ENCODE results near the gene RBM20.

The RBM20 gene

DNA sequence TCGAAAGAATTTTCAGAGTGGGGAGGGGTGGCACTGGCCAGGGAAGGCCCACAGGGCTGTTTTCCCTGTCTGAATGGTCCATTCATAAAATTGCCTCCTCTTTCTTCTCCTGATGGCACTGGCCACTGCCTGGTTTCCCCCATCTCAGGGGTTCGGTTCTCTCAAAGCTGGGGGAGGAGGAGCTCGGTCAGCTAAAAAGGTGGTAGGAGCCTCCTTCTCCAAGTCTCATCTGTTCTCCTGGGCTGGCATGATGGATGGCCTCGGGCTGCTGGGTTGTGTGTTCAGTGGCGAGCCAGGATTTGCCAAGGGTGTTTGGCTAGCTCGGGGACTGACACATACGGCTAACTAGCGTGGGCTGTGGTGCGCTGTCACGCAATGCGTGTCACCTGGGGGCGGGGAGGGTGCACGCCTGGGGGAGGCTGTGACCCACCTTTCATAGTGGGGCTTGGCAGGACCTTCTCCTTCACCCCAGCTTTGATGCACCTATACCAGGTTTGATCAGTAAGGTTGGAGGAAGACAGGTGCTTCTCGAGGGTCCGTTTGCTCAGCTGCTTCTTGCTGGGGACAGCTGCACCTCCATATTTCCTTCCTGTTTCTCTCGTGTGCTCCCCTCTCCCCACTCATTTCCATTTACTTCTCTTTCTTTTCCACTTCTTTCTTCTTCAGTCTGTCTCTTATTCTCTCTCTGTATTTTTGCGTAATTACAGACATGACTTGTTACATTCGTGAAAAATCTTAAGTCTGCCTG is 36.3 kb downstream of the RBM20 start:
- H3K4me3 ChIP-seq (ENCODE audit: low read depth, low read length), result no peak overlapping the region
- TF ChIP-seq, protein P1, sequence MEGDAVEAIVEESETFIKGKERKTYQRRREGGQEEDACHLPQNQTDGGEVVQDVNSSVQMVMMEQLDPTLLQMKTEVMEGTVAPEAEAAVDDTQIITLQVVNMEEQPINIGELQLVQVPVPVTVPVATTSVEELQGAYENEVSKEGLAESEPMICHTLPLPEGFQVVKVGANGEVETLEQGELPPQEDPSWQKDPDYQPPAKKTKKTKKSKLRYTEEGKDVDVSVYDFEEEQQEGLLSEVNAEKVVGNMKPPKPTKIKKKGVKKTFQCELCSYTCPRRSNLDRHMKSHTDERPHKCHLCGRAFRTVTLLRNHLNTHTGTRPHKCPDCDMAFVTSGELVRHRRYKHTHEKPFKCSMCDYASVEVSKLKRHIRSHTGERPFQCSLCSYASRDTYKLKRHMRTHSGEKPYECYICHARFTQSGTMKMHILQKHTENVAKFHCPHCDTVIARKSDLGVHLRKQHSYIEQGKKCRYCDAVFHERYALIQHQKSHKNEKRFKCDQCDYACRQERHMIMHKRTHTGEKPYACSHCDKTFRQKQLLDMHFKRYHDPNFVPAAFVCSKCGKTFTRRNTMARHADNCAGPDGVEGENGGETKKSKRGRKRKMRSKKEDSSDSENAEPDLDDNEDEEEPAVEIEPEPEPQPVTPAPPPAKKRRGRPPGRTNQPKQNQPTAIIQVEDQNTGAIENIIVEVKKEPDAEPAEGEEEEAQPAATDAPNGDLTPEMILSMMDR (IDR thresholded peaks at IDR 0.05; ENCODE audit: low read depth, low read length, missing control alignments), result no peak
- DNase-seq (ENCODE audit: low read depth), result no peak

DNA sequence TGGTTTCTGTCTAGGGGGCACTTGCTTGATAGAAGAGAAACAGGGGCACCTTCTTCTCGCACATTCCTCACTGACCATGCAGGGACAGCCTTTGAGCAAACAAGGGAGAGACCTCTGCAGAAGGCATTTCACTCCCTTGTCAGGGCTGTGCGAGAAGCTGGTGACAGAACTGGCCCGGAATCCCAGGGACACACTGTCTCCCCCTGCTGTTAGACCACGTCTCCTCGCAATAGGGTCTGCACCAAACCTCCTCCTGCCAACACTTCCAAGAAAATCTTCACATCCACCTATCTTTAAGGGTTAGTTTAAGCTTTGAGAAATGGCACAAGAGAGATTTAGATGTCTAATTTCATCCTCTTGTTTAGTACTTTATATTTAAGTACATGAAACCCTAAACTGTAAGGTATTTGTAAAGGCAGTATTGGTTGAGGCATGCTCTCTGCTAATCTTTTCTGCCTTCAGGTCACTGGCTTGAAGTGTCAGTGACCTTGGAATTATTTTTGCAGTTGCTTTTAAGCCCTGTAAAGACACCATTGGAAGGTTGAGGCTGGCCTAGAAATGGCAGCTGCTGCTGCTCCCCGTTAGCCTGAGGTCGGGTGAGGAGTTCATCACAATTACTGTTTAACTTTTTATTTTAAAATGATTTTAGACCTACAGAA is 37.0 kb downstream of the RBM20 start:
- TF ChIP-seq, protein P1 (IDR thresholded peaks at IDR 0.05; ENCODE audit: low read depth, low read length, missing control alignments), result peak; percentile 64
- no peak overlapping the region for H3K4me3 ChIP-seq (ENCODE audit: low read depth, low read length)
- DNase-seq (ENCODE audit: low read depth), result no peak

DNA sequence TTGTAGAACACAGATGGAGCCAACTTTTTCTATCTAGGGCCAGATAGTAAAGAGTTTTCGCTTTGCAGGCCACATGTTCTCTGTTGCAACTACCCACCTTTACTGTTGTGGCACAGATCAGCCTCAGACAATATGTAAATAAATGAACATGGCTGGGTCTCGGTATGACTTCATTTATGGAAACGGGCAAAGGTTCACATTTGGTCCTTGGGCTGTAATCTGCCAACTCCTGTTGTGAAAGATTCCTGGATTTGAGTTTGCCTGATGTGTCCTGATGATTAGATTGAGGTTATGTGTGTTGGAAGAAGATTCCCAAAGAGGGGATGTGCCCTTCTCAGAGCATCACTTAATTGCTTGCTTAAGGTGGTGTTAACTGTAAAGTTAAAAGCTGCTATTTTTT is 38.2 kb downstream of the RBM20 start:
- no peak overlapping the region for H3K4me3 ChIP-seq (ENCODE audit: low read depth, low read length)
- DNase-seq (ENCODE audit: low read depth), result no peak
- TF ChIP-seq, protein P1 (IDR thresholded peaks at IDR 0.05; ENCODE audit: low read depth, low read length, missing control alignments), result no peak

DNA sequence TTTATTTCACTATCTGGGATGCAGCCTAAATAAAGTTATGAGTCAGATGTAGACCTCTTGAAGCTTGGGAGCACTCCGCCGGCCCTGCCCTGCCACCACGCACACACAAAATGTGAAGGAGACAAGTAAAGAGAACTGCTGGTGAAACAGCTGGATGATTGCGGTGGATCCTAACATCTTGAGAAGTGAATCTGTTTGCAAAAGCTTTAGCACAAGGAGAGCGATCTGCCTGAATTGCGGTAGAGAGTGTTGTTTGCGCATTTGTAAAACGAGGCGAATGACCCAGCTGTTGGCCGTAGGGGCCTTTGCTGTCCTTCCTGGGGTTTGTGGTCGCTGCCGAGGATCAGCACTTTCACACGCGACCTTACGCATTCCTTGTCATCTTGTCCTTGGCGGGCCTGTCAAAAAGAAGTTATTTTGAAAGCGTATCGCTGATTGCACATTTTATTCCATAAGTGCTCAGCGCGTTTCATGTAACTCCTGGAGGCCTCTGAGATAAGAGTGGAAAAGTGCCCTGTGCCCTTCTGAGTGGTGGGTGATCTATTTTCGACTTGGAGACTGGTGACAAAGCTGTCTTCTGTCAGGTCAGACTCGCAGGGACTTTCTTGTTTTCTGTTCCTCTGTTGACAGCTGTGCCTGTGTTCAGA is 40.8 kb downstream of the RBM20 start:
- H3K4me3 ChIP-seq (ENCODE audit: low read depth, low read length), result no peak overlapping the region
- DNase-seq (ENCODE audit: low read depth), result no peak
- TF ChIP-seq, protein P1 (IDR thresholded peaks at IDR 0.05; ENCODE audit: low read depth, low read length, missing control alignments), result no peak

DNA sequence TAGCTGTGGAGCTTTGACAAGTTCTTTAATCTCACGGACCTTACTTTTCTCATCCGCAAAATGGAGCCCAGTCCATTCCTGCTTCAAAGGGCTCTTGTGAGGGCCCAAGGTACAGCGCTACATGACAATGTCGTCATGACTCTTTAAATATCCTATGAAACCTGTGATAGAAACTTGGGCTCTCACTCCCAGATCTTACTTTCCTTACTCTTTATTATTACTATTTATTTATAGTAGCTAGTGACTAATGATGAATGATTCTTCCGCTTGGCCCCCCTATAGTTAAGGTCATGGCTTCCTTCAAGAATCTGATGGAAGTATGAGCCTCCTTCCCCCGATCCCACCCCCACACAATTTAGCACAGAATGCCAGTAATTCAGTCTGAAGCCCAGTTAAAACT is 41.9 kb downstream of the RBM20 start:
- DNase-seq (ENCODE audit: low read depth), result no peak
- TF ChIP-seq, protein P1 (IDR thresholded peaks at IDR 0.05; ENCODE audit: low read depth, low read length, missing control alignments), result no peak

DNA sequence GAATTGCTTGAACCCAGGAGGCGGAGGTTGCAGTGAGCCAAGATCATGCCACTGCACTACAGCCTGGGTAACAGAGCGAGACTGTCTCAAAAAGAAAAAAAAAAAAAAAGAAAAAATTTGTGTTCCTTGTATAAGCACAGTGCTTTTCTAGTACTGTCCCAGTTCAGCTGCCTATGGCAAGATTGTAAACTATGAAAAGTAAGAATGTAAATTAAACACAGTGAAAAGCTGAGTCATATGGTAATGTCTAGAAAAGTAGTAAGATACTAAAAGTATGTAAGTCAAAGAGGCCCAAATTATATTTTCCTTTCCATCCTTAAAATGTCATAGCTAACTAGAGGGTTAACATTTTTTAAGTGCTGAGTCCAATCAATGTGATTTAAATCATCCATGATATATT is 42.8 kb downstream of the RBM20 start:
- TF ChIP-seq, protein P1 (IDR thresholded peaks at IDR 0.05; ENCODE audit: low read depth, low read length, missing control alignments), result no peak
- H3K4me3 ChIP-seq (ENCODE audit: low read depth, low read length), result no peak overlapping the region
- DNase-seq (ENCODE audit: low read depth), result no peak

More for the DNA sequence above, 41.9 kb downstream of the RBM20 start:
- H3K4me3 ChIP-seq (ENCODE audit: low read depth, low read length), result no peak overlapping the region

Data from GM12864 (cell line).